HG02840 (cell line): ENCODE measurements around the gene ZNF853.
"Not testable (repeated sequence)": the region's sequence is repeated elsewhere in the genome, so short reads cannot be mapped to it uniquely, and the experiment has no call there.

Source experiments
- ATAC-seq: cut with Tn5 transposase; IDR thresholded peaks from one replicate; pipeline ENCODE4 v1.9.1; 2021; ENCODE audit warnings: mild to moderate bottlenecking, moderate library complexity, moderate number of reproducible peaks; ENCODE audit not compliant: unreplicated experiment, low FRiP score

The ZNF853 gene

DNA sequence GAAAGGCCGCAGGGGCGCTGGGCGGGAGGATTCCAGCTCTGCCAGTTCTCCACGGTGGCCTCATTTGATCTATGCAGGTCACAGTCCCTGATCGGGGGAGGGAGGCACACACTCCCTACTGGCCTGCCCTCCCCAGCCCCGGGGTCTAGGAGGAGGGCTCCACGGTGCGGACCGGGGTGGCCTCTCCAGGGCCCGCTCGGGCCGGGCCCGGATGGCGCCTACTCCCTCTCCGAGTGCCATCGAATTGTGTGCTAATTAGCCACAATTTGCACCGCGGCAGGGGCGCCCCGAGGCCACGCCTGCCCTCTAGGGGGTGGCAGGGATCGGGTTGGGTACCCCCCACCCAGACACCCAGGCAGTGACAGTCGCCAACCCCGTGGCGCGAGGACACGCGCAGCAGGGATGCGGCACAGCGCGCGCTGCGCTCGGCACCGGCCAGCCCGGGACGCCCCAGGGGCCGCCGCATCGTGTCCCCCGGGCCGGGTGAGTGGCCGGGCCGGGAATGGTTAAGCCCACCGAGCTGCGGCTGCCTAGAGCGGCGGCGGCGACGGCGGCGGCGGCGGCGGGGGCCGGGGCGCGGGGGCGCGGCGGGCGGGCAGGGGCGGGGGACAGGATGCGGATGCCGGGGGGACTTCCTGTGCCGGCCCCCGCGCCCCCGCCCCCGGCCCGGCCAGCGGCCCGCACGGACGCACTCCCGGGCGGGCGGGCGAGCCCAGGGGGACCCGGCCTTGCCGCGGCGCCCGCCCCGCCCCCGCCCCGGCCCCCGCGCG is at the start of gene ZNF853:
TSS of gene ZNF853 (plus strand) at position 658 of the 770 bp plus-strand sequence. CDS start 565 bp downstream, outside the sequence.
- ATAC-seq: no peak

DNA sequence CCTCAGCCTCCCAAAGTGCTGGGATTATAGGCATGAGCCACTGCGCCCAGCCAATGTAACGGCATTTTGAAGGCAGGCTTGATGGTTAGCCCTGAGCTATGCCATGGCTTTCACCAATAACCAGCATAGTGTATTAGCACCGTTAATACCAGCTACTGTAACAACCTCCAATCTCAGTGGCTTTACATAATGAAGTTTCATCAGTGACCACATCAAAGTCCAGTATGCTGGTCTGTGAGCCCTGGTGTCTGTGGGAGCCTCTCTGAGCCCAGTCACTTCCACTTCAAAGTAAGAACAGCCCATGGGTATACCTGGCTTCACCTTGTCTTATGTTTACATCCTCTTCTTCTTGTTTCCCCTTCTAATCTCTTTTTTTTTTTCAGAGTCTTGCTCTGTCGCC is 49.8 kb upstream of the ZNF853 start:
- no peak for ATAC-seq

DNA sequence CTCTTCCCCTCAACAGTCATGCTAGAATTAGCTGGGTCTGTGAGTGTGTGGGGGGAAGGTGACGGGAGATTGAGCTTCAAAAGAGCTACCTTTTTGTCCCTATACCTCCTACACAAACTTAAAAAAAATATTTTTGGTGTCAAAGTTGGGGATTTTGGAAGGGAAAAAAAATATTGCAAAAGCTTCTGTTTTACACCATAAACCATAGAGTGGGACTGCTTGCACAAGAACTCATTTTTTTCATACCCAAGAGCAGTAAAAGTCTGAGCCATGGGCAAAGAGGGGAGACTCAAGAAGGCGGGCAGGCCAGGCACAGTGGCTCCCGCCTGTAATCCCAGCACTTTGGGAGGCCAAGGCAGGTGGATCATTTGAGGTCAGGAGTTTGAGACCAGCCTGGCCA is 47.5 kb upstream of the ZNF853 start:
- ATAC-seq: no peak

DNA sequence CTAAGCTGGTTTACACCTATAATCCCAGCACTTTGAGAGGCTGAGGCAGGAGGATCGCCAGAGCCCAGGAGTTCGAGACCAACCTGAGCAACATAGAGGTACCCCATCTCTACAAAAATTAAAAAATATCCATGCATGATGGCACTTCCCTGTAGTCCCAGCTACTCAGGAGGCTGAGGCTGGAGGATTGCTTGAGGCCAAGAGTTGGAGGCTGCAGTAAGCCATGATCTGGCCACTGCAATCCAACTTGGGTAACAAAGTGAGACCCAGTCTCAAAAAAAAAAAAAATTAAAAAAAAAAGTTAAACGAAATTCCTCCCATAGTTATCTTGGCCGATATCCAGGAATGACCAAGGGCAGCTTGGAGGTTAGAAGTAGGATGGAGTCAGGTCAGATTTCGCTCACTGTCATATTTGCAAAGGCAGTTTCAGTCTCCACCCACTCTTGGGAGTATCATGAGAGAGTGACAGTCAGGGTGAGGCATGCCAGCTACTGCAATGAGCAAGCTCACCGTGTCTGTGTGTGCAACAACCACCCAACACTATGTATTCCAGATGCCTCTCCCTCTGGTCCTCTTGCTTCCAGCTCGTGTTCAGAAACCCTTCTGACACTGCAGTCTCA is 44.1 kb upstream of the ZNF853 start:
- ATAC-seq: no peak

DNA sequence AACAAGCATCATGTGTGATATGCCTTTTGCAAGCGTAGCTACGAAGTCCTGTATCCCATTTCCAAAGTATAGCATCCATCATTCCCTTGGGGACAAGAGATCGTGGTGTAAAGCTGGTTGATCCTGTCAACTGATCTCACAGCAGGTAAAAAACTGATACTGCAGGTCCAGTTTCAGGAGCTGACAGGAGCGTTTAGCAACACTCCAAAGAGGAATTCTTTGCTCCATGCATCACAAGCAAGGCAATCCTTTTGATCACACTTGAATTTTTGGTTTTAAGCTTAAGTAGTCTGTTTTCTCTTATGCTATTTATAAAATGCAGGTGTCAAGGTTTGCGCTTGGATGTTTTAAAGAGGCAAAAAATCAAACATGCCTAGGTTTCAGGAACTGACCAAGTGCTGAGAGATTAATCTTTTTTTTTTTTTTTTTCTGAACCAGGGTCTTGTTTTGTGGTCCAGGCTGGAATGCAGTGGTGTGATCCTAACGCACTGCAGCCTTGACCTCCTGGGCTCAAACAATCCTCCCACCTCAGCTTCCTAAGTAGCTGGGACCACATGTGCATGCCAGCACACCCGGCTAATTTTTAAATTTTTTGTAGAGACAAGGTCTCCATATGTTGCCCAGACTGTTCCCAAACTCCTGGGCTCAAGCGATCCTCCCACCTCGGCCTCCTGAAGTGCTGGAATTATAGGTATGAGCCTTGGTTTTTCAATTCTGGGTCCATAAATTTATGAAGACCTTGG is 40.0 kb upstream of the ZNF853 start:
- ATAC-seq: no peak

DNA sequence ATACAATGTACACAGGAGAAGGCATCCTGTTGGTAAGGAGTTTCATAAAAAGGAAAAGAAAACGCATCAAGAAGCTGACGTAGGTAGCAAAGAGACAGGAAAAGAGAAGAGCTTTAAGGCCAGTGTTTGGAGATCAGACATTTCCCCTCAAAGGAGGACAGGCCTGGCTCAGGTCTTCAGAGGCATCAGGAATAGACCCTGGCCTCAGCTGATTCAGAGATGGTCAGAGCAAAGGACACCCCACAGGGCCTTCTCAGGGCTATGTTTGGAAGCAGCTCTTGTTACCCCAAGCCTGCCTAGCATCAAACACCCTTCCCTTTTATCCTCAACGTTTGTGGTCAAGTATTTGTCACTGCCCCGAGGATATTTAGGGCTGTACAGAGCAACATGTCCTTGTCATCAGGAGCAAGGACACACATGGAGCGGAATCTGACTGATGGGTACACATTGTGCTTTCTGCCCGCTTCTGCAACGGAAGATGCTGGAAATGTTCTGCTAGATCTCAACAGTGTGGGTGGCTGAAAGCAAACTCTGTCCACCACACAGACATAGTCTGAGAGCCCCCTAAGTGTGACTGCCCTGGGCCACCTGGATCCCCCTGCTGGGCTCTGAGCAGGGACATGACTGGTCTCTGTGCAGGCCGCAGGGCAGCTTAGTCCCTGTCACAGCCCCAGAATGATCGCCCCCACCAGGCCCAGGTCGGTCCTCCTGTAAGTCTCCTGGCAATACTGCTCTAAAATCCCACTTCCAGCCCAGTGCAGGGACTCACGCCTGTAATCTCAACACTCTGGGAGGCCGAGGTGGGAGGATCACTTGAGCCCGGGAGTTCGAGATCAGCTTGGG is 39.2 kb upstream of the ZNF853 start:
- no peak for ATAC-seq

DNA sequence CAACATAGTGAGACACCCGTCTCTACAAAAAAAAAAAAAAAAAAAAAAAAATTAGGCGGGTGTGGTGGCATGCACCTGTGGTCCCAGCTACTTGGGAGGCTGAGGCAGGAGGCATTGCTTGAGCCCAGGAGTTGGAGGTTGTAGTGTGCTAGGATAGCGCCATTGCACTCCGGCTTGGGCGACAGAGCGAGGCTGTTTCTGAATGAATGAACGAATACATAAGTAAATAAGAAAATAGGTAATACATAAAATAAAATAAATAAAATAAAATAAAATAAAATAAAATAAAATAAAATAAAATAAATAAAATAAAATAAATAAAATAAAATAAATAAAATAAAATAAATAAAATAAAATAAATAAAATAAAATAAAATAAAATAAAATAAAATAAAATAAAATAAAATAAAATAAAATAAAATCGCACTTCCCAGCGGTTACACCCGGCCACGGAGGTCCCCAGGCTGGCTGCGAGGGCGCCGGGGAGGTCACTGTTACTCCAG is 38.5 kb upstream of the ZNF853 start:
- ATAC-seq: not testable (repeated sequence)

DNA sequence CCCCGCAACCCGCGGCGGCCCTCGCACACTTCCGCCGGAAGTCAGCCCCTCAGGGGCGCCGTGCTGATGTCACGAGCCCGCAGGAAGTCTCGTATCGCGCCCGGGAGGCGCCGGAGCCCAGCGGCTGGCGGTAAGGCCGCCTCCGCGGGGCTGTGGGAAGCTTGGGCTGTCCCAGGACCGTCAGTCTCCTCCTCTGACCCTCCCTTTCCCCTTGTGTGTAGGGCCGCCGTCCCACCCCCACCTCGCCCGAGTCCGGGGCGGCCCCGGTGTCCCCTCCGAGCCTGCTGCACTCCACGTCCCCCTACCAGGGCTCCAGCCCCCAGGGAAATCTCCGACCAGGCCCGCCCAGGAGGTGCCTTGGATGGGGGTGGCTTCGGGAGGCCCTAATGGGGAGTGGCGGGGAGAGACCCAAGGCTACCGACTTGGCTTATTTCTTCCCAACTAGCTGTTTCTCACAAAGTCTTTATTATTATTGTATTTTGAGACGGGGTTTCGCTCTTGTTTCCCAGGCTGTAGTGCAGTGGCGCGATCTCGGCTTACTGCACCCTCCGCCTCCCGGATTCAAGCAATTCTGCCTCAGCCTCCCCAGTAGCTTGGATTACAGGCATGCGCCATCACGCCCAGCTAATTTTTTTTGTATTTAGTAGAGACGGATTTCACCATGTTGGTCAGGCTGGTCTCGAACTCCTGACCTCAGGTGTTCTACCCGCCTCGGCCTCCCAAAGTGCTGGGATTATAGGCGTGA is 37.9 kb upstream of the ZNF853 start, which contains the start of gene ZDHHC4:
TSS of gene ZDHHC4 (plus strand) at position 86 of the 745 bp plus-strand sequence. CDS start 3,108 bp downstream, outside the sequence.
- ATAC-seq: peak; percentile 97

DNA sequence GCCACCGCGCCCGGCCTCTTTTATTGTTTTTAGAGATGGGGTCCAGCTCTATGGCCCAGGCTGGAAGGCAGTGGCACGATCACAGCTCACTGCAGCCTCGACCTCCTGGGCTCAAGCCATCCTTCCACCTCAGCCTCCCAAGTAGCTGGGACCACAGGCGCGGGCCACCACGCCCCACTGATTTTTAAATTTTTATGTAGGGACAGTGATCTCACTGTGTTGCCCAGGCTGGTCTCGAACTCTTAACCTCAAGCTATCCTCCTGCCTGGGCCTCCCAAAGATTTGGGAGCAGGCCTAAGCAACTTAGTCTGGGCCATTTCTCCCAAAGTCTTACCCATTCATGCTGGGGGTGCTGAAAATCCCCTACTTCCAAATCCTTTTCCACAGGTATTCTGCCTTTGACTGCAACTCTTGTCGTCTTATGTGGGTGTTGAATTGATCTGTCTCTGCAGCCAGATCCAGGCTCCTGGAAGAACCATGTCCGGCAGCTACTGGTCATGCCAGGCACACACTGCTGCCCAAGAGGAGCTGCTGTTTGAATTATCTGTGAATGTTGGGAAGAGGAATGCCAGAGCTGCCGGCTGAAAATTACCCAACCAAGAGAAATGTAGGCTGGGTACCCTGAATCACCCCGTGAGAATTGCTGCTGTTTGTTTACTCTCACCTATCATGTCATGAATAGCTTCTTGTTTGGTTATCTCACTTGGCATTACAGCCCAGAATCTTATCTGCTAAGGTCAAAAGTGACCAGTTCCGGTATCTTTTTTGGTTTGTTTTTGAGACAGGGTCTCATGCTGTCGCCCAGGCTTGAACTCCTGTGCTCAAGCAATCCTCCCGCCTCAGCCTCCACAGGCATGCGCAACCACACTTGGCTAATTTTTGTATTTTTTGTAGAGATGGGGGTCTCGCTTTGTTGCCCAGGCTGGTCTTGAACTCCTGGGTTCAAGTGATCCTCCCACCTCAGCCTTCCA is 37.0 kb upstream of the ZNF853 start:
- ATAC-seq: no peak

DNA sequence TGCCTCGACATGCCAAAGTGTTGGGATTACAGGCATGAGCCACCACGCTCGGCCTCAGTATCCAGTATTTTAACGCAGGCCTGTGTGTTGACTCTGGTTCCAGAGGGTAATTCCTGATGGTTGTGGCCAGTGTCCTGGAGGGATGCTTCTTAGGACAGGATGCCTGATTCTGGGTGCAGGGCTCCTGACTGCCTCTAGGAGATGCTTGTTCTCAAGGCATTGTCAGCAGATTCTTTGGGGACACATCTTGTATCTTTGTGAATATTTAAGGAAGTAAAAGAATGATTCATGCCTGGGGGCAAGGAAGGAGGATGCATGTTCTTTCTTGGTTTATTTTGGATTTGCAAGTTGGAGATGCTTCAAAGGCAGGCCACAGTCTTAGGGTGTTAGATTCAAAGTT is 36.0 kb upstream of the ZNF853 start:
- ATAC-seq: no peak

DNA sequence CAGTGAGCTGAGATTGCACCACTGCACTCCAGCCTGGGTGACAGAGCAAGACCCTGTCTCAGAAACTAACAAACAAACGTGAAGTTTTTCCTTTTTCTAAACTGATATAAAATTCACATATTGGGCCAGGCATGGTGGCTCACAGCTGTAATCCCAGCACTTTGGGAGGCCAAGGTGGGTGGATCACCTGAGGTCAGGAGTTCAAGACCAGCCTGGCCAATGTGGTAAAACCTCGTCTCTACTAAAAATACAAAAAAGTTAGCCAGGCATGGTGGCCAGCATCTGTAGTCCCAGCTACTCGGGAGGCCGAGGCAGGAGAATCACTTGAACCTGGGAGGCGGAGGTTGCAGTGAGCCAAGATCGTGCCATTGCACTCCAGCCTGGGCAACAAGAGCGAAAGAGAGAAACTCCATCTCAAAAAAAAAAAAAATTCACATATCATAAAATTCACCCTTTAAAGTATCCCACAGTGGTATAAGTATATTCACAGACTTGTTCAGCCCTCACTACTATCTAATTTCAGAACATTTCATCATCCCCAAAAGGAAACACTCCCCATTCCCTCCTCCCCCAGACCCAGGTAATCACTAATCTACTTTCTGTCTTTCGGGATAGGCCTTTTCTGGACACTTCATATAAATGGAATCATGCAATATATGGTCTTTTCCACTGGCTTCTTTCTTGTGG is 29.5 kb upstream of the ZNF853 start:
- ATAC-seq: not testable (repeated sequence)

DNA sequence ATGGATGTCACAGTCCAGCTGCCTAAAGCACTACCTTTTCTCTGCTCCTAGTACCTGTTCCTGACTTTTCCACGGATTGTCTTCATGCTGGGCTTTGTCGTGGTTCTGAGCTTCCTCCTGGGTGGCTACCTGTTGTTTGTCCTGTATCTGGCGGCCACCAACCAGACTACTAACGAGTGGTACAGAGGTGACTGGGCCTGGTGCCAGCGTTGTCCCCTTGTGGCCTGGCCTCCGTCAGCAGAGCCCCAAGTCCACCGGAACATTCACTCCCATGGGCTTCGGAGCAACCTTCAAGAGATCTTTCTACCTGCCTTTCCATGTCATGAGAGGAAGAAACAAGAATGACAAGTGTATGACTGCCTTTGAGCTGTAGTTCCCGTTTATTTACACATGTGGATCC is 26.8 kb upstream of the ZNF853 start:
- ATAC-seq: no peak

DNA sequence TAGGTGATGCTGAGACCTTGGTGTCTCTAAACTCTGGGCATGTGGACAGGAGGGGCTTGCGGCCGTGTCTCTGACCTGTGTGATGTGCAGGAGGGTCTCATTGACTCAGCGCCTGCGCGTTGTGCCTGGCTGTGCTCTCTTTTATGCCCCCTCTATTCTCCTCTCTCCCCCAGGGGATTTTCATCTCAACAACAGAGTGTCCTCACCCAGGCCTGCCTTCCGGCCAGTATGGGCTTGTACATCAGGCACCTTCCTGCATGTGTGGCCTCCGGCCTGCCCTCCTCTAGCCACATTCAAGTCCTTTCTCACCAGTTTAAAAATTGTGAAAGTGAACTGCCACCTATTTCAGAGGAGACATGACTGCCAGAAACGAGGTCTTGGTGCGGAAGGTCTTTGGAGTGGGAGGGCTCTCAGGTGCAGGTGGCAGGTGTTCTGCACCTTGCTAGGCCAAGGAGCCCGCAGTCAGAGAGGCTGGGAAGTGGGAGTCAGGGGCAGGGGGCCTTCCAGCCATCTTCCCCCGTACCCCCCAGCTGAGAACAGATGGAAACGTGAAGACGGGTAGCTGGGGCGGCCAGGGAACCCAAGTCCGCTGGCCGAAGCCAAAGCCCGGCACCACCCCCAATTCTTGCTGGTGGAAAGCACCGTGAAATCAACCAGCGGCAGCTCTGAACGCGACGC is 26.1 kb upstream of the ZNF853 start:
- no peak for ATAC-seq

DNA sequence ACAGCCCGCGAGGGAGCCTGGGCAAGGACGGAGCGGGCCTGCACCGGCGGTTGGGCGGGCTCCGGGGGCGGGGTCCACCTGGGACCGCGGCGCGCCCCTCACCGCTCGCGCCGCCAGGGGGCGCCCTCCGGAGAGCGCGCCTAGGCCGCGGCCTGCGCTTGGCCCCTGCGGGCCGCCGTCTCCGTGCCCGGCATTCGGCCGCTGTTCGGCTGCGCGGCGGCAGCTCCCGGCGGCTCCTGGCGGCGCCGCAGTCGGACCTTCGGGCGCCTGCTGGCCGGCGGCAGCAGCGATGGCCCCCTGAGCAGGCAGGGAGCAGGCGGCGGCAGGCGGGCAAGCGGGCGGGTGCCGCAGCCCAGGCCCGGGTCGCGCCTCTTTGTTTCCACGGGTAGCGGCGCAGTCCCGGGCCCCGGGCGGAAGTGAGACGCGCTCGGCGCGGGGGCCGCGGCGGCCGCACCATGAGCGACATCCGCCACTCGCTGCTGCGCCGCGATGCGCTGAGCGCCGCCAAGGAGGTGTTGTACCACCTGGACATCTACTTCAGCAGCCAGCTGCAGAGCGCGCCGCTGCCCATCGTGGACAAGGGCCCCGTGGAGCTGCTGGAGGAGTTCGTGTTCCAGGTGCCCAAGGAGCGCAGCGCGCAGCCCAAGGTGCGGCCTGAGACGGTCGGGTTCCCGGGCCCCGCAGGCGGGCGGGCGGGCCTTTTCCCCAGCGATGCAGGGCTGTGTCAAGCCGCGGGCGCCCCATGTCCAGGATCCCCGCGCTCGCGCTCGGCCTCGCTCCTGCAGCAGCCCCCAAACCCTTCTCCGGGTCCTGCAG is 25.4 kb upstream of the ZNF853 start, which contains the start of gene INTS15:
TSS of gene INTS15 (plus strand) at position 193 of the 816 bp plus-strand sequence. CDS start at position 456, 263 bp downstream.
- ATAC-seq: peak; percentile 85

DNA sequence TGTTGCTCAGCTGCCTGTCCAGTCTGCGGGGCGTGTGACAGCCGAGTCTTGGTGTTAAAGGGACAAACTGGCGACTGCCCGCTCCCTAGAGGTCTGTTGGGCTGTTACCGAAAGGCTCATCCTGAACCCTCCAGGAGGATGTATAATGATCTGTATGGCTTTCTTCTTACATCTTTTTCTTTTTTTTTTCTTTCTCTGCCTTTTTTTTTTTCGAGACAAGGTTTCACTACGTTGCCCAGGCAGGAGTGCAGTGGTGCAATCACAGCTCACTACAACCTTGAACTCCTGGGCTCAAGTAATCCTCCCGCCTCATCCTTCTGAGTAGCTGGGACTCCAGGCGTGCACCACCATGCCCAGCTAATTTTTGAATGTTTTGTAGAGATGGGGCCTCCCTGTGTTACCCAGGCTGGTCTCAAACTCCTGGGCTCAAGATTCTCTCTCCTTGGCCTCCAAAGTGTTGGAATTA is 24.7 kb upstream of the ZNF853 start:
- ATAC-seq: no peak

DNA sequence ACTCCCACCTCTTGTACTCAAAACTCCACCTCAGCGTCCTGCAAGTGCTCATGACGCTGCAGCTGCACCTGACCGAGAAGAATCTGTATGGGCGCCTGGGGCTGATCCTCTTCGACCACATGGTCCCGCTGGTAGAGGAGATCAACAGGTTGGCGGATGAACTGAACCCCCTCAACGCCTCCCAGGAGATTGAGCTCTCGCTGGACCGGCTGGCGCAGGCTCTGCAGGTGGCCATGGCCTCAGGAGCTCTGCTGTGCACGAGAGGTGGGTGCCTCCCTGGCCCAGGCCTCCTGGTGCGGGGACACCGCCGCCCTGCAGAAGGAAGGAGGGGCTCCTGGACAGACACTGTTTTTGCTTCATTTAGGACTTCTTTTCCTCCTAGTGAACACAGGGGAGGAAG is 15.3 kb upstream of the ZNF853 start:
- ATAC-seq: no peak
